Suprapubic skin (tissue), 4 donors: ENCODE results near the gene CCND1.

ENCODE experiments used
- POLR2A ChIP-seq, 2 donors: fragments of 450-650 bp; IDR thresholded peaks; one replicate each; pipeline ENCODE4 v1.6.1; 2017; ENCODE audit warnings: antibody characterized with exemption in 2 of 2, mild to moderate bottlenecking in 2 of 2, moderate library complexity in 2 of 2
- POLR2AphosphoS5 ChIP-seq, 3 donors: sonication (generic); formaldehyde crosslinking; IDR thresholded peaks; one replicate each; pipeline ENCODE4 v1.6.1; 2017; ENCODE audit warnings: antibody characterized with exemption in 3 of 3
- TF ChIP-seq, protein P1 (sequence below), 2 donors: fragments of 200-600 bp in 1 of 2; fragments of 450-650 bp in 1 of 2; sonication (generic) in 1 of 2; IDR thresholded peaks; one replicate each; pipeline ENCODE4 v1.5.1; 2016 to 2019; ENCODE audit warnings: antibody characterized with exemption in 2 of 2, mild to moderate bottlenecking in 1 of 2, moderate library complexity in 1 of 2

DNA sequence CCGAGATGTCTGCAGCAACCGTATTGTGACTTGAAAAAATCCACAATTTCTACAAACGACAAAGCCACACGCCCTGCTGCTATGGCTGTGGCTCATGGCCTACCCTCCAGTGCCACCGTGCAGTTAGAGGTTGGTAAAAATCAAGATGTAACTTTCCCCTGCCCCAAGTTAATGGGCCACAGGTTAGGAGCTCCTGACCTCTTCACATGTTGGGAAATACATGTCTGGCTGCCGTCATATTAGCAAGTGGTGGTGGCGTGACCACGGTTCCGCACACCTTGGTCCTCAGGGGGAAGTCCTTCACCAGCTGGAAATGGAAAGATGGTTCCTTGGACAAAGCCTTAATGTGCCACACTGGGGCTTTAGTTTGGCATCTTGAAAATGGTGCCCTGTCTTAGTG is 27.4 kb upstream of the CCND1 start:
- TF ChIP-seq POLR2A (IDR thresholded peaks at IDR 0.05) (no peak), POLR2AphosphoS5 (IDR thresholded peaks at IDR 0.05) (no peak)
- TF ChIP-seq, protein P1, sequence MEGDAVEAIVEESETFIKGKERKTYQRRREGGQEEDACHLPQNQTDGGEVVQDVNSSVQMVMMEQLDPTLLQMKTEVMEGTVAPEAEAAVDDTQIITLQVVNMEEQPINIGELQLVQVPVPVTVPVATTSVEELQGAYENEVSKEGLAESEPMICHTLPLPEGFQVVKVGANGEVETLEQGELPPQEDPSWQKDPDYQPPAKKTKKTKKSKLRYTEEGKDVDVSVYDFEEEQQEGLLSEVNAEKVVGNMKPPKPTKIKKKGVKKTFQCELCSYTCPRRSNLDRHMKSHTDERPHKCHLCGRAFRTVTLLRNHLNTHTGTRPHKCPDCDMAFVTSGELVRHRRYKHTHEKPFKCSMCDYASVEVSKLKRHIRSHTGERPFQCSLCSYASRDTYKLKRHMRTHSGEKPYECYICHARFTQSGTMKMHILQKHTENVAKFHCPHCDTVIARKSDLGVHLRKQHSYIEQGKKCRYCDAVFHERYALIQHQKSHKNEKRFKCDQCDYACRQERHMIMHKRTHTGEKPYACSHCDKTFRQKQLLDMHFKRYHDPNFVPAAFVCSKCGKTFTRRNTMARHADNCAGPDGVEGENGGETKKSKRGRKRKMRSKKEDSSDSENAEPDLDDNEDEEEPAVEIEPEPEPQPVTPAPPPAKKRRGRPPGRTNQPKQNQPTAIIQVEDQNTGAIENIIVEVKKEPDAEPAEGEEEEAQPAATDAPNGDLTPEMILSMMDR (IDR thresholded peaks at IDR 0.05) = no peak
